K562 (cell line): ENCODE measurements around the gene JPH2. TPM values are rescaled to one million over a fixed set of nuclear protein-coding genes. Genes with fewer than 3 reads are reported as not detected.

ENCODE experiments used
- ATAC-seq: fragments of 200-7000 bp; cut with Tn5 transposase; 3 replicates; pipeline ENCODE4 v1.9.1; 2020; ENCODE audit warnings: moderate library complexity
- BruUV-seq: library from RNA; stranded (reverse); fragments of 400-500 nt; replicated peaks from 2 replicates; lab custom pipeline; 2021; lab: Mats Ljungman, UMichigan
- CTCF ChIA-PET: fragments of 300-600 bp; formaldehyde crosslinking; extraction: SDS; loops from one replicate; lab custom pipeline; 2021; ENCODE audit warnings: low intra/inter-chr PET ratio; lab: Yijun Ruan, JAX
- POLR2A ChIA-PET: fragments of 300-600, 350-650 bp; sonication (Branson Sonifier 250); formaldehyde crosslinking; extraction: SDS; loops from one replicate; lab custom pipeline; 2021; ENCODE audit warnings: antibody characterized with exemption, inconsistent platforms; lab: Yijun Ruan, JAX
- DNase-seq, 4 experiments: peaks; one replicate each; pipeline versions ENCODE4 v3.0.0 to v3.0.0-alpha.2; 2011 to 2018; ENCODE audit warnings: low spot score in 3 of 4, mixed read lengths in 3 of 4; ENCODE audit errors: extremely low read depth in 1 of 4
- FAIRE-seq: peaks from 2 replicates; lab custom pipeline; 2011; peaks lifted over from hg19 to GRCh38; lab: Jason Lieb, UNC
- H2AFZ ChIP-seq: 2 replicates; pipeline ENCODE4 v1.6.0; 2011; ENCODE audit warnings: low read depth, low read length, control low read depth, inconsistent platforms
- H3K27ac ChIP-seq: fragments of 200-600 bp; 3 replicates; pipeline ENCODE4 v1.8.0; 2011; ENCODE audit warnings: low read depth, mild to moderate bottlenecking, control low read depth, inconsistent platforms, low read length, moderate library complexity, mixed read lengths; ENCODE audit errors: extremely low read depth
- H3K27me3 ChIP-seq, 2 experiments: fragments of 300-600 bp in 1 of 2; 2 replicates in 1 of 2; 3 replicates in 1 of 2; pipeline versions ENCODE4 v1.6.0 to v1.8.0; 2011; ENCODE audit warnings: inconsistent platforms in 2 of 2, low read length in 2 of 2, mild to moderate bottlenecking in 1 of 2, mixed read lengths in 1 of 2, moderate library complexity in 1 of 2; ENCODE audit not compliant: control insufficient read depth in 2 of 2, insufficient read depth in 2 of 2
- H3K36me3 ChIP-seq: fragments of 300-600 bp; 3 replicates; pipeline ENCODE4 v1.8.0; 2011; ENCODE audit warnings: mild to moderate bottlenecking, low read length, inconsistent platforms; ENCODE audit not compliant: control insufficient read depth, insufficient read depth
- H3K4me1 ChIP-seq, 2 experiments: fragments of 200-600 bp in 1 of 2; replicated peaks in 1 of 2; 2 replicates in 1 of 2; 3 replicates in 1 of 2; pipeline versions ENCODE4 v1.5.1 to v1.8.0; 2011; ENCODE audit warnings: inconsistent platforms in 2 of 2, low read length in 2 of 2, mild to moderate bottlenecking in 1 of 2, mixed read lengths in 1 of 2, moderate library complexity in 1 of 2; ENCODE audit not compliant: control insufficient read depth in 2 of 2, insufficient read depth in 2 of 2
- H3K4me2 ChIP-seq: 2 replicates; pipeline ENCODE4 v1.6.1; 2011; ENCODE audit warnings: low read length, control low read depth, inconsistent platforms, mixed read lengths; ENCODE audit not compliant: insufficient read depth
- H3K4me3 ChIP-seq: fragments of 200-600 bp; sonication (generic), shearing (Covaris generic); 2 replicates; pipeline ENCODE4 v1.5.1; 2016; ENCODE audit warnings: control low read depth, inconsistent platforms
- H3K79me2 ChIP-seq: fragments of 200-600 bp; 3 replicates; pipeline ENCODE4 v1.8.0; 2011; ENCODE audit warnings: low read length, inconsistent platforms; ENCODE audit not compliant: control insufficient read depth, insufficient read depth
- H3K9ac ChIP-seq, 2 experiments: 2 replicates each; pipeline versions ENCODE4 v1.6.0 to v1.6.1; 2011; ENCODE audit warnings: low read depth in 2 of 2, low read length in 2 of 2, control low read depth in 1 of 2, inconsistent platforms in 1 of 2, mild to moderate bottlenecking in 1 of 2, mixed read lengths in 1 of 2; ENCODE audit not compliant: insufficient read depth in 1 of 2
- H3K9me1 ChIP-seq: one replicate; pipeline ENCODE4 v1.6.0; 2011; ENCODE audit warnings: inconsistent platforms, mild to moderate bottlenecking, low read length, moderate library complexity; ENCODE audit not compliant: control insufficient read depth, insufficient read depth
- H3K9me3 ChIP-seq: replicated peaks from 2 replicates; pipeline ENCODE4 v1.5.1; 2011; ENCODE audit warnings: low read depth, low read length, inconsistent platforms; ENCODE audit not compliant: control insufficient read depth, insufficient read depth
- H4K20me1 ChIP-seq: replicated peaks from 2 replicates; pipeline ENCODE4 v1.6.1; 2011; ENCODE audit warnings: low read length, inconsistent platforms, mixed read lengths; ENCODE audit not compliant: control insufficient read depth, insufficient read depth
- ASH1L ChIP-seq: fragments of 450-650 bp; IDR thresholded peaks from 2 replicates; pipeline ENCODE4 v1.6.1; 2018; ENCODE audit warnings: borderline replicate concordance, mild to moderate bottlenecking, low read depth; ENCODE audit not compliant: partially characterized antibody
- CHCHD3 ChIP-seq: fragments of 250-450 bp; sonication (Bioruptor Pico); IDR thresholded peaks from 2 replicates; pipeline ENCODE4 v2.1.2; 2022; ENCODE audit warnings: mild to moderate bottlenecking
- JUNB ChIP-seq: fragments of 450-650 bp; formaldehyde crosslinking; conservative IDR thresholded peaks from 2 replicates; pipeline ENCODE4 v1.4.0; 2020; ENCODE audit warnings: mild to moderate bottlenecking
- PTTG1 ChIP-seq: fragments of 450-650 bp; IDR thresholded peaks from 2 replicates; pipeline ENCODE4 v1.6.1; 2016; ENCODE audit warnings: low read depth, mild to moderate bottlenecking, missing genetic modification characterization, missing compliant biosample characterization
- SIRT6 ChIP-seq: IDR thresholded peaks from one replicate; pipeline ENCODE4 v1.6.1; 2012; ENCODE audit warnings: low read depth, mild to moderate bottlenecking, control low read depth, inconsistent platforms, low read length, moderate library complexity
- ZFP1 ChIP-seq: fragments of 450-650 bp; formaldehyde crosslinking; IDR thresholded peaks from 2 replicates; pipeline ENCODE4 v1.4.0; 2020; ENCODE audit warnings: mild to moderate bottlenecking, mixed read lengths
- ZNF23 ChIP-seq: fragments of 250-450 bp; sonication (Bioruptor Pico); IDR thresholded peaks from 2 replicates; pipeline ENCODE4 v1.4.0; 2020; ENCODE audit warnings: mild to moderate bottlenecking
- ZNF57 ChIP-seq: fragments of 450-650 bp; formaldehyde crosslinking; IDR thresholded peaks from 2 replicates; pipeline ENCODE4 v1.4.0; 2020; ENCODE audit warnings: mild to moderate bottlenecking, moderate library complexity
- ZNF830 ChIP-seq: fragments of 250-450 bp; sonication (Bioruptor Pico); IDR thresholded peaks from 2 replicates; pipeline ENCODE4 v1.5.0; 2021; ENCODE audit warnings: mild to moderate bottlenecking
- WGBS: fragments of 100-300 bp; shearing (Covaris generic); methylation state at CpG from one replicate; pipeline ENCODE4 v1.1.6; 2016; ENCODE audit warnings: low coverage, mixed read lengths; ENCODE audit not compliant: insufficient coverage; ENCODE audit errors: missing lambda C conversion rate; 5-methylcytosine and 5-hydroxymethylcytosine counted together
- in situ Hi-C: fragments of 300-500 bp; cut with MboI; formaldehyde crosslinking; loops from 4 replicates; pipeline ENCODE4 v1.15.0; 2018; ENCODE audit warnings: inconsistent platforms, mixed read lengths
- intact Hi-C: fragments of 100-400 bp; cut with micrococcal nuclease; formaldehyde crosslinking; loops from 2 replicates; pipeline ENCODE4 v1.14.2; 2022
- polyA plus RNA-seq, 8 experiments: library from polyadenylated mRNA; depleted of rRNA in 4 of 8; stranded (reverse) in 5 of 8; unstranded in 3 of 8; fragments of >200 nt; fragmentation: Nextera tagmentation in 2 of 8; fragmentation: Illumina TruSeq in 1 of 8; extraction: Ambion mirVana in 2 of 8; extraction: Trizol in 1 of 8; gene quantifications; 2 replicates each; pipeline versions ENCODE4 v1.2.1 to v1.2.3, GENCODE V29; 2011 to 2014; ENCODE audit warnings: inconsistent platforms in 1 of 8, missing spikeins in 1 of 8
- total RNA-seq, 7 experiments: library from RNA; depleted of rRNA in 6 of 7; stranded (reverse); fragments of >200 nt in 6 of 7; fragmentation: Illumina TruSeq in 2 of 7; extraction: Trizol in 2 of 7; gene quantifications; 2 replicates each; pipeline versions ENCODE4 v1.2.1 to v1.2.3, GENCODE V29; 2011 to 2021; ENCODE audit warnings: low replicate concordance in 1 of 7
- TF ChIP-seq, protein P1 (sequence below): fragments of 450-650 bp; IDR thresholded peaks from 2 replicates; pipeline ENCODE4 v1.6.1; 2016; ENCODE audit warnings: low read depth
- TF ChIP-seq, protein P2 (sequence below), 3 experiments: IDR thresholded peaks in 2 of 3; conservative IDR thresholded peaks in 1 of 3; 2 replicates each; pipeline ENCODE4 v1.5.1; 2011 to 2012; ENCODE audit warnings: low read length in 3 of 3, mild to moderate bottlenecking in 3 of 3, control low read depth in 2 of 3, improper control_type of control experiment in 1 of 3, inconsistent platforms in 1 of 3, low read depth in 1 of 3, mixed read lengths in 1 of 3, moderate library complexity in 1 of 3; ENCODE audit not compliant: insufficient read depth in 2 of 3

Gene JPH2
- total and polyA plus RNA-seq, 9 of the 15 experiments (the other 6 are each of a cell fraction or from before 2014, with no cell fraction given), result not detected

DNA sequence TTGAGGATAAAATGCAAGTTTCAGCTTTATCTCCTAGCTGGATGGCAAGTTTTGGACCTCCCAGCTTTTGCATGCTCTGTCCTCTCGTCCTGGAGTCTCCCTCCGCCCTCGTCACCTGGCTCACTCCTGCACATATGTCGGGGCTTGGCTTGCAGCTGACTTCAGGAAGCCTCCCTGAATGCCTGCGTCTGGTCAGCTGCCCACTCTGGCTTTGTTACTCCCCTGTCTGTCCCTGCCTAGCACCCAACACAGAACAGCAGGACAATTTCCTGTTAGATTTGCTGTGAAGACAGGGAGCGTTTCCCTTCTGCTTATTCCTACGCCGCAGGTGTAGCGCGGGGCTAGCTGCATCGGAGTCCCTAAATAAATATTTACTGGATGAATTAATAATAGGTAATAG is 5.4 kb downstream of the JPH2 start:
- no peak overlapping the region for H2AFZ ChIP-seq
- H3K9me1 ChIP-seq, result no peaks in the 10 kb centered on the region
- CTCF ChIA-PET, result no interaction called here
- BruUV-seq, result no TSS peak
- no peaks in the 10 kb centered on the region; the same call in 1 of the 2 replicates for H4K20me1 ChIP-seq
- H3K9me3 ChIP-seq, result no peaks in the 10 kb centered on the region
- no peak overlapping the region for H3K27ac ChIP-seq
- intact Hi-C loops, result no loop called here
- in situ Hi-C loops, result no loop called here
- H3K36me3 ChIP-seq, result no peaks in the 10 kb centered on the region
- H3K4me1 ChIP-seq, result no peaks in the 10 kb centered on the region
- ATAC-seq (no peak), DNase-seq (no peak), FAIRE-seq (no peak)
- POLR2A ChIA-PET, result interaction anchor here (0.6 to 0.7 kb wide), 4 partner anchors 10 to 777 kb away, joined by 3 to 5 read pairs (median 4); no protein-coding TSS in a partner anchor
- no peak overlapping the region for H3K4me2 ChIP-seq
- peaks cover 36 to 52% of the 10 kb centered on the region in 2 experiments for H3K27me3 ChIP-seq
- 12% methylated on average over 11 of the region's 11 CpGs for WGBS
- no peak overlapping the region for H3K9ac ChIP-seq
- no peaks in the 10 kb centered on the region for H3K79me2 ChIP-seq
- H3K4me3 ChIP-seq, result no peak overlapping the region
- TF ChIP-seq ZNF830 (CRISPR knock-in tag) (no peak), ZNF57 (no peak), SIRT6 (no peak), PTTG1 (tag) (no peak), ZNF23 (CRISPR knock-in tag) (no peak), ASH1L (no peak), ZFP1 (no peak), JUNB (no peak), CHCHD3 (CRISPR knock-in tag) (no peak)
- TF ChIP-seq, protein P1, sequence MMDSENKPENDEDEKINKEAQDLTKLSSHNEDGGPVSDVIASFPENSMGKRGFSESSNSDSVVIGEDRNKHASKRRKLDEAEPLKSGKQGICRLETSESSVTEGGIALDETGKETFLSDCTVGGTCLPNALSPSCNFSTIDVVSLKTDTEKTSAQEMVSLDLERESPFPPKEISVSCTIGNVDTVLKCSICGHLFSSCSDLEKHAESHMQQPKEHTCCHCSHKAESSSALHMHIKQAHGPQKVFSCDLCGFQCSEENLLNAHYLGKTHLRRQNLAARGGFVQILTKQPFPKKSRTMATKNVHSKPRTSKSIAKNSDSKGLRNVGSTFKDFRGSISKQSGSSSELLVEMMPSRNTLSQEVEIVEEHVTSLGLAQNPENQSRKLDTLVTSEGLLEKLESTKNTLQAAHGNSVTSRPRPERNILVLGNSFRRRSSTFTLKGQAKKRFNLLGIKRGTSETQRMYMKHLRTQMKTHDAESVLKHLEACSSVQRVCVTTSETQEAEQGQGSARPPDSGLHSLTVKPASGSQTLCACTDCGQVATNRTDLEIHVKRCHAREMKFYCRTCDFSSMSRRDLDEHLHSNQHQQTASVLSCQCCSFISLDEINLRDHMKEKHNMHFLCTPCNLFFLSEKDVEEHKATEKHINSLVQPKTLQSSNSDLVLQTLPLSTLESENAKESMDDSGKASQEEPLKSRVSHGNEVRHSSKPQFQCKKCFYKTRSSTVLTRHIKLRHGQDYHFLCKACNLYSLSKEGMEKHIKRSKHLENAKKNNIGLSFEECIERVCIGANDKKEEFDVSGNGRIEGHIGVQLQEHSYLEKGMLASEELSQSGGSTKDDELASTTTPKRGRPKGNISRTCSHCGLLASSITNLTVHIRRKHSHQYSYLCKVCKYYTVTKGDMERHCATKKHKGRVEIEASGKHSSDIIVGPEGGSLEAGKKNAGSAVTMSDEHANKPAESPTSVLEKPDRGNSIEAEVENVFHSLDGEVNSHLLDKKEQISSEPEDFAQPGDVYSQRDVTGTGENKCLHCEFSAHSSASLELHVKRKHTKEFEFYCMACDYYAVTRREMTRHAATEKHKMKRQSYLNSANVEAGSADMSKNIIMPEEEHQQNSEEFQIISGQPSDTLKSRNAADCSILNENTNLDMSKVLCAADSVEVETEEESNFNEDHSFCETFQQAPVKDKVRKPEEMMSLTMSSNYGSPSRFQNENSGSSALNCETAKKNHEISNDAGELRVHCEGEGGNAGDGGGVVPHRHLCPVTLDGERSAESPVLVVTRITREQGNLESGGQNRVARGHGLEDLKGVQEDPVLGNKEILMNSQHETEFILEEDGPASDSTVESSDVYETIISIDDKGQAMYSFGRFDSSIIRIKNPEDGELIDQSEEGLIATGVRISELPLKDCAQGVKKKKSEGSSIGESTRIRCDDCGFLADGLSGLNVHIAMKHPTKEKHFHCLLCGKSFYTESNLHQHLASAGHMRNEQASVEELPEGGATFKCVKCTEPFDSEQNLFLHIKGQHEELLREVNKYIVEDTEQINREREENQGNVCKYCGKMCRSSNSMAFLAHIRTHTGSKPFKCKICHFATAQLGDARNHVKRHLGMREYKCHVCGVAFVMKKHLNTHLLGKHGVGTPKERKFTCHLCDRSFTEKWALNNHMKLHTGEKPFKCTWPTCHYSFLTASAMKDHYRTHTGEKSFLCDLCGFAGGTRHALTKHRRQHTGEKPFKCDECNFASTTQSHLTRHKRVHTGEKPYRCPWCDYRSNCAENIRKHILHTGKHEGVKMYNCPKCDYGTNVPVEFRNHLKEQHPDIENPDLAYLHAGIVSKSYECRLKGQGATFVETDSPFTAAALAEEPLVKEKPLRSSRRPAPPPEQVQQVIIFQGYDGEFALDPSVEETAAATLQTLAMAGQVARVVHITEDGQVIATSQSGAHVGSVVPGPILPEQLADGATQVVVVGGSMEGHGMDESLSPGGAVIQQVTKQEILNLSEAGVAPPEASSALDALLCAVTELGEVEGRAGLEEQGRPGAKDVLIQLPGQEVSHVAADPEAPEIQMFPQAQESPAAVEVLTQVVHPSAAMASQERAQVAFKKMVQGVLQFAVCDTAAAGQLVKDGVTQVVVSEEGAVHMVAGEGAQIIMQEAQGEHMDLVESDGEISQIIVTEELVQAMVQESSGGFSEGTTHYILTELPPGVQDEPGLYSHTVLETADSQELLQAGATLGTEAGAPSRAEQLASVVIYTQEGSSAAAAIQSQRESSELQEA, result no peak
- TF ChIP-seq, protein P2, sequence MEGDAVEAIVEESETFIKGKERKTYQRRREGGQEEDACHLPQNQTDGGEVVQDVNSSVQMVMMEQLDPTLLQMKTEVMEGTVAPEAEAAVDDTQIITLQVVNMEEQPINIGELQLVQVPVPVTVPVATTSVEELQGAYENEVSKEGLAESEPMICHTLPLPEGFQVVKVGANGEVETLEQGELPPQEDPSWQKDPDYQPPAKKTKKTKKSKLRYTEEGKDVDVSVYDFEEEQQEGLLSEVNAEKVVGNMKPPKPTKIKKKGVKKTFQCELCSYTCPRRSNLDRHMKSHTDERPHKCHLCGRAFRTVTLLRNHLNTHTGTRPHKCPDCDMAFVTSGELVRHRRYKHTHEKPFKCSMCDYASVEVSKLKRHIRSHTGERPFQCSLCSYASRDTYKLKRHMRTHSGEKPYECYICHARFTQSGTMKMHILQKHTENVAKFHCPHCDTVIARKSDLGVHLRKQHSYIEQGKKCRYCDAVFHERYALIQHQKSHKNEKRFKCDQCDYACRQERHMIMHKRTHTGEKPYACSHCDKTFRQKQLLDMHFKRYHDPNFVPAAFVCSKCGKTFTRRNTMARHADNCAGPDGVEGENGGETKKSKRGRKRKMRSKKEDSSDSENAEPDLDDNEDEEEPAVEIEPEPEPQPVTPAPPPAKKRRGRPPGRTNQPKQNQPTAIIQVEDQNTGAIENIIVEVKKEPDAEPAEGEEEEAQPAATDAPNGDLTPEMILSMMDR (IDR thresholded peaks at IDR 0.05 in 2 of 3, conservative IDR thresholded peaks at IDR 0.05 in 1 of 3; ENCODE audit: insufficient read depth in 2 of 3, low read depth in 1 of 3, low read length in 3 of 3), result no peak
